Measurements from ENCODE around the gene APEH.

GRCh38 chr3:49712166-49712565, 38.0 kb downstream of the APEH start:
- TF ChIP-seq CTCF (IDR thresholded peaks at IDR 0.05) (no peak), POLR2A (IDR thresholded peaks at IDR 0.05) (no peak), POLR2AphosphoS5 (IDR thresholded peaks at IDR 0.05; ENCODE audit: insufficient read depth in 1 of 2, low read depth in 1 of 2) (no peak)
